Vagina (tissue), 2 donors: ENCODE data around the gene PARN. TPM values are rescaled to one million over a fixed set of nuclear protein-coding genes. Genes with fewer than 3 reads are reported as not detected.
"Not testable (repeated sequence)": the region's sequence is repeated elsewhere in the genome, so short reads cannot be mapped to it uniquely, and the experiment has no call there.

Experiments used
- DNase-seq, 2 donors: peaks; one replicate each; pipeline ENCODE4 v3.0.0-alpha.2; 2017; ENCODE audit errors: extremely low spot score in 2 of 2
- H3K27ac ChIP-seq: fragments of 200-600 bp; sonication (generic); one replicate; pipeline ENCODE4 v1.5.1; 2019
- H3K27me3 ChIP-seq: fragments of 200-600 bp; sonication (generic); one replicate; pipeline ENCODE4 v1.5.1; 2019
- H3K36me3 ChIP-seq, 2 donors: fragments of 200-600 bp; sonication (generic); one replicate each; pipeline ENCODE4 v1.5.1; 2017 to 2019
- H3K4me1 ChIP-seq: fragments of 200-600 bp; sonication (generic); one replicate; pipeline ENCODE4 v1.5.1; 2019
- H3K4me3 ChIP-seq, 2 donors: fragments of 200-600 bp; sonication (generic); 1 replicate in 1 of 2; 2 replicates in 1 of 2; pipeline ENCODE4 v1.5.1; 2016 to 2019
- H3K9me3 ChIP-seq: fragments of 200-600 bp; sonication (generic); one replicate; pipeline ENCODE4 v1.5.1; 2019
- CTCF ChIP-seq, 3 experiments: fragments of 450-650 bp in 2 of 3; fragments of 200-600 bp in 1 of 3; sonication (generic) in 1 of 3; IDR thresholded peaks; one replicate each; pipeline ENCODE4 v1.5.1; 2017 to 2019; ENCODE audit warnings: antibody characterized with exemption in 3 of 3, mild to moderate bottlenecking in 2 of 3, moderate library complexity in 2 of 3
- POLR2A ChIP-seq, 2 donors: fragments of 450-650 bp; IDR thresholded peaks; one replicate each; pipeline ENCODE4 v1.6.1; 2017; ENCODE audit warnings: antibody characterized with exemption in 2 of 2, mild to moderate bottlenecking in 2 of 2, moderate library complexity in 2 of 2
- POLR2AphosphoS5 ChIP-seq, 2 donors: sonication (generic); formaldehyde crosslinking; IDR thresholded peaks; one replicate each; pipeline ENCODE4 v1.9.0; 2017; ENCODE audit warnings: antibody characterized with exemption in 2 of 2, mild to moderate bottlenecking in 2 of 2, low read depth in 1 of 2; ENCODE audit not compliant: insufficient read depth in 1 of 2
- intact Hi-C: fragments of 100-400 bp; cut with DNase I; formaldehyde crosslinking; loops from one replicate; pipeline ENCODE4 v1.15.1; 2023
- total RNA-seq: library from RNA; depleted of rRNA; stranded (reverse); fragments of >200 nt; gene quantifications from one replicate; pipeline ENCODE4 v1.2.3, GENCODE V29; 2016

Gene PARN
- total RNA-seq, 1 donor from 2014 or later: 39.3 TPM

GRCh38 chr16:14448879-14449278 lies 181.2 kb downstream of the PARN start:
- peaks cover 10% of the 10 kb centered on the region for H3K4me1 ChIP-seq
- H3K27me3 ChIP-seq: no peaks in the 10 kb centered on the region
- peaks cover 0 to 15% of the 10 kb centered on the region in 2 donors for H3K36me3 ChIP-seq
- DNase-seq: no peak
- no peak overlapping the region for H3K4me3 ChIP-seq
- no peak overlapping the region for H3K27ac ChIP-seq
- no peaks in the 10 kb centered on the region for H3K9me3 ChIP-seq
- intact Hi-C loops: loop anchor here (2.0 kb wide), 1 partner anchor 22 kb away; no protein-coding TSS in a partner anchor
- no peak for TF ChIP-seq POLR2AphosphoS5 (IDR thresholded peaks at IDR 0.05; ENCODE audit: insufficient read depth in 1 of 2, low read depth in 1 of 2)

- Histone ChIP-seq H3K36me3 (peaks cover 0 to 15% of the 10 kb centered on the region in 2 donors), H3K27me3 (no peaks in the 10 kb centered on the region), H3K27ac (no peak overlapping the region), H3K4me1 (peaks cover 10% of the 10 kb centered on the region), H3K4me3 (no peak overlapping the region), H3K9me3 (no peaks in the 10 kb centered on the region)
- intact Hi-C loops: loop anchor here (2.0 kb wide), 1 partner anchor 21 kb away; no protein-coding TSS in a partner anchor
- TF ChIP-seq POLR2A (IDR thresholded peaks at IDR 0.05) (no peak), CTCF (IDR thresholded peaks at IDR 0.05) (no peak), POLR2AphosphoS5 (IDR thresholded peaks at IDR 0.05; ENCODE audit: insufficient read depth in 1 of 2, low read depth in 1 of 2) (no peak)
- DNase-seq: no peak
These were observed 182.3 kb downstream of the PARN start for GRCh38 chr16:14447783-14448182.

GRCh38 chr16:14446796-14447195 lies 183.3 kb downstream of the PARN start:
- no peak for TF ChIP-seq POLR2AphosphoS5 (IDR thresholded peaks at IDR 0.05; ENCODE audit: insufficient read depth in 1 of 2, low read depth in 1 of 2)
- no peak for TF ChIP-seq POLR2A (IDR thresholded peaks at IDR 0.05)
- no peak for TF ChIP-seq CTCF (IDR thresholded peaks at IDR 0.05)
- Histone ChIP-seq H3K9me3 (no peaks in the 10 kb centered on the region), H3K4me3 (no peak overlapping the region), H3K27me3 (no peaks in the 10 kb centered on the region), H3K36me3 (peaks cover 0 to 15% of the 10 kb centered on the region in 2 donors), H3K27ac (no peak overlapping the region), H3K4me1 (peaks cover 10% of the 10 kb centered on the region)
- intact Hi-C loops: no loop called here
- DNase-seq: no peak

- no peaks in the 10 kb centered on the region for H3K27me3 ChIP-seq
- H3K9me3 ChIP-seq: no peaks in the 10 kb centered on the region
- intact Hi-C loops: no loop called here
- no peak for TF ChIP-seq POLR2AphosphoS5 (IDR thresholded peaks at IDR 0.05; ENCODE audit: insufficient read depth in 1 of 2, low read depth in 1 of 2)
- no peak for TF ChIP-seq POLR2A (IDR thresholded peaks at IDR 0.05)
- no peak for TF ChIP-seq CTCF (IDR thresholded peaks at IDR 0.05)
- H3K4me3 ChIP-seq: no peak overlapping the region
- H3K4me1 ChIP-seq: peaks cover 10% of the 10 kb centered on the region
- peaks cover 0 to 15% of the 10 kb centered on the region in 2 donors for H3K36me3 ChIP-seq
- H3K27ac ChIP-seq: no peak overlapping the region
- no peak for DNase-seq
These were observed 183.9 kb downstream of the PARN start for GRCh38 chr16:14445937-14446715.

GRCh38 chr16:14444979-14445810 lies 184.9 kb downstream of the PARN start:
- Histone ChIP-seq H3K4me3 (no peak overlapping the region), H3K27ac (no peak overlapping the region), H3K4me1 (peaks cover 10% of the 10 kb centered on the region), H3K27me3 (no peaks in the 10 kb centered on the region), H3K36me3 (peaks cover 0 to 15% of the 10 kb centered on the region in 2 donors), H3K9me3 (no peaks in the 10 kb centered on the region)
- no peak for DNase-seq
- no peak for TF ChIP-seq POLR2AphosphoS5 (IDR thresholded peaks at IDR 0.05; ENCODE audit: insufficient read depth in 1 of 2, low read depth in 1 of 2)
- no peak for TF ChIP-seq POLR2A (IDR thresholded peaks at IDR 0.05)
- TF ChIP-seq CTCF (IDR thresholded peaks at IDR 0.05): no peak
- intact Hi-C loops: no loop called here

- H3K4me3 ChIP-seq, H3K9me3 ChIP-seq, H3K4me1 ChIP-seq, H3K27me3 ChIP-seq, DNase-seq, H3K27ac ChIP-seq, intact Hi-C loops: not testable (repeated sequence)
- peaks cover 0 to 13% of the 10 kb centered on the region in 2 donors for H3K36me3 ChIP-seq
These were observed 188.5 kb downstream of the PARN start for GRCh38 chr16:14441533-14441932.
